ENCODE measurements around the gene ENDOD1.
"Not testable (repeated sequence)": the region's sequence is repeated elsewhere in the genome, so short reads cannot be mapped to it uniquely, and the experiment has no call there.

Gene ENDOD1

DNA sequence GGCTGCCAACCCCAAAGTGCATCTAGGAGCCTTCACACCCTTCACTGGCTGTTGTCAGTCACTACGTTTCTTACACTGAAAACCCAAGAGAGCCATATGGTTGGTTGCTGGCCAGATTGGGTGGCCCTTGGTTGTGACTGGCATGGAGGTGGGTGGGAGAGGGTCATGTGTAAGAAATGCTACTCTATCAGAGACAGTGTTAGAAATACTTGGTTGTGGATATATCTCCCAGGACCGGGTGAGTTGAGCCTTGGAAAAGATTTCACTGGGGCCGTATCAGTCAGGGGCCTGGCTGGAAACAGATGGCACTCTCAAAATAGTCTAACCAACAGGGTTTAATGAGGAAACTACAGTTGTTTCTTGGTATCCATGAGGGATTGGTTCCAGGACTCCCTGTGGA is 15.2 kb downstream of the ENDOD1 start:
- no peak for DNase-seq

DNA sequence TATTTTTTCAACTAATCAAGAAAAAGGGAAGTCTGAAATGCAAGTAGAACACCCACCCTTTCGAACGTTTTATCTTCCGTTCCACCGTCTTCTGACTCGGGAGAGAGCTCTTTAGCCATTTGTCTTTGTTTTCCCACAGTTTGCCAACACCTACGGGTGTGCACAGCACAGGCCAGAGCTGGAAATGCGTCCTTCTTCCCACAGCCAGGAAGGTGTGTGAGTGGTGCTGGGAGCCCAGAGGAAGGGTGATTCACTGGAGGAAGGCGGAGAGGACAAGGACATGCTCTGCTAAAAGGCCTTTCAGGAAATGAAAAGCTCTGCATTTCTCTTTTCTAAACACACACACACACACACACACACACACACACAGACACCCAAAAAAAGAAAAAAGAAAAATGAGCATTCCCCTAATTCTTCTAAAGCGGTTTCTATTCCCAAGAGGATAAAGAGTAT is 18.5 kb downstream of the ENDOD1 start:
- no peak for DNase-seq

DNA sequence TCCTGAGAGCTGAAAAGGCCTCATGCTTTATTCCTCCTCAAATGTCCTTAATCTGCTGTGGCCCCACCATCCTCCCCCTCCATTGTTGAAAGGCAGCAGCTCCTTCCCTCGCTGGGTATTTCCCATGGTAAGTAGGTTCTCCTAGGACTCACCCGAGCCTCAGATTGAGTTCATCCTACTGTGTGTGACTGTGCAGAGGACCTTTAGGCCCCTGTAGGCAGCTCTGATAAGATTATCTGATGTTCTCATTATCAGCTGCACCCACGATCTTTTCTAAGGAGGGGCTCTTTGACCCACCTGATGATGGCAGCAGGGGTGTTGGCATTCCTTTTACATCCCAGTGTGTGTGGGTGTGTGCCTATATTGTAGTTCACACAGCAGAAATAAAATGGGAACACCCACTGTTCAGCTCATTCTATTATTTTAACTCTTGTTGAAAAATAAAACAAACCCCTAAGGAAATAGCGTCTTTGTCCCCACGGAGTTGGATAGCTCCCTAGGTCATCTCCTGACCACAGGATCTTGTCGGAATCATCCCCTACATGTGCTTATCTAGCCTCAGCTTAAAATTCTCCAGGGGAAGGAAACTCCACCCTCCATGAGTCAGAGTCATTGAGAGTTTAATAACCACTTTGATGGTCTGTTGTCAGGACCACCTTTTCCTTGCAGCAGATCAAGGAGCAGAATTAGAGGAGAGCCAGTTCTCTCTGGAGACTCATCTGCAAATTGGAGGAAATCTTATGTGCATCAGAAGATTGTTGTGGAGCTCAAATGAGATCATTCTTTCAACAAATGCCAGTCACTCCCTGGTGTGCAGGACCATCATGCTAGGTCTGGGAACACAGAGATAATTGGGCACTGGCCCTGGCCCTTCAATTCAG is 19.3 kb downstream of the ENDOD1 start:
- DNase-seq: no peak

DNA sequence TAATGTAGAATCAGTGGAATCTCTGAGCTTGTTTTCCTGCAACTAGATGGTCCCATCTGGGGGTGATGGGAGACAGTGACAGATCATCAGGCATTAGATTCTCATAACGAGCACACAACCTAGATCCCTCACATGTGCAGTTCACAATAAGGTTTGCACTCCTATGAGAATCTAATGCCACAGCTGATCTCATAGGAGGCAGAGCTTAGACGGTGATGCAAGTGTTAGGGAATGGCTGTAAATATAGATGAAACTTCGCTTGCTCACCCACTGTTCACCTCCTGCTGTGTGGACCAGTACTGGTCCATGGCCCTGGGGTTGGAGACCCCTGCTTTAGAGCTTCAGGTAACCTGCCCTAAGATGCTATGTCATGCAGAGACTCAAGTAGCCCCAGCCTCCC is 21.8 kb downstream of the ENDOD1 start:
- DNase-seq: not testable (repeated sequence)

DNA sequence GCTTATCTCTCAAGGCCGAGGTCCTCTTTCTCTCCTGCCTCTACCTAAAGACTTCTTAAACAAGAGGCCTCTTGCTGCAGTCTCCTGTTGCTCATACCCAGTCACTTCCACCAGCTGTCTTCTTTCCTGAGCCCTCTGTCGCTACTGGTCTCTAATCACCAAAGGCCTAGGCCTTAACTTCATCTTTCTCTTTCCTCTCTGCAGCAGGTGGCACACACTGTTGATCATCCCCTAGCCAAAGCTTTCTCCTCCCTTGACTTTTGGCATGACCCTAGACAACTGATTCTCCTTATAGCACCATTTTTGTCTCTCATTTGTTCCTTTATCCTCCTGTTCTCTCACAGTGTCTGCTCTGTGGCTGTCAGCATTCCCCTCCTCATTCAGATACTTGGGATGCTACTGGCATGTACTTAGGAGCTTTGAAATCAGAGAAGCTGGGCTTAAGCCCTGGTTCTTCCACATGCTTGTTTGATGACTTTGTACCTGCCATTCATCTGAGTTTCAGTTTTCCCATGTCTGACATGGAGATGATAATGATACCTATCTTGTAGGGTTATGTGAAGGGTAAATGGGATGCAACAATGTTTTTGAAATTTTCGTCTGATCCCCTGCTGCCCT is 22.4 kb downstream of the ENDOD1 start:
- DNase-seq: no peak

DNA sequence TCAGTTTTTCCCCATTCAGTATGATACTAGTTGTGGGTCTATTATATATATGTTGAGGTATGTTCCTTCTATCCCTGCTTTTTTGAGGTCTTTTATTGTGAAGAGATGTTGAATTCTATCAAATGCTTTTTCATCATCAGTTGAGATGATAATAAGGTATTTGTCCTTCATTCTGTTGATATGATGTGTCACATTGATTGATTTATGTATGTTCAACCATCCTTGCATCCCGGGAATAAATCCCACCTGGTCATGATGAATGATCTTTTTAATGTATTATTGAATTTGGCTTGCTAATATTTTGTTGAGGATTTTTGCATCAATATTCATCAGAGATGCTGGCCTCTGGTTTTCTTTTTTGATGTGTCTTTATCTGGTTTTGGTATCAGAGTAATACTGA is 26.0 kb downstream of the ENDOD1 start:
- no peak for DNase-seq

DNA sequence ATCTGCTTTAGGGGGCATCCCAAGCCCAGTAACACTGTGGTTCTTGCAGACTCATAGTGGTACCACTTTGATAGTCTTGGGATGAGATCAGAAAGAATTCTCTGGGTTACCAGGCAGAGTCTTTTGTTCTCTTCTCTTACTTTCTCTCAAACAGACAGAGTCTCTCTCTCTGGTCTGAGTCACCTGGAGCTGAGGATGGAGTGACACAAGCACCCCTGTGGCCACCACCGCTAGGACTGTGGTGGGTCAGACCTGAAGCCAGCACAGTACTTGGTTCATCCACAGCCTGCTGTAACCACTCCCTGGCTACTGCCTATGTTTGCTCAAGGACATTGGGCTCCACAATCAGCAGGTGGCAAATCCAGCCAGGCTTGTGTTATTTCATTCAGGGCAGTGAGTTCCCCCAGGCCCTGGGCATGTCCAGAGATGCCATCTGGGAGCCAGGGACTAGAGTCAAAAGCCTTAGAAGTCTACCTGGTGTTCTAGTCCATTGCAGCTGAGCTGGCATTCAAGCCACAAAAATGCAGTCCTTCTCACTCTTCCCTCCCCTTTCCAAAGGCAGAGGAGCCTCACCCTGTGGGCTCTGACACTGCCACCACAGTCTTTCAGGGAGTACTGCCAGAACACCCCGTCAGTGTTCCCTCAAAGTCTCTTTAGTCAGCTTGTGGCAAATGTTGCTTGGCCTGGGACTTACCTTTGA is 29.9 kb downstream of the ENDOD1 start:
- no peak for DNase-seq

DNA sequence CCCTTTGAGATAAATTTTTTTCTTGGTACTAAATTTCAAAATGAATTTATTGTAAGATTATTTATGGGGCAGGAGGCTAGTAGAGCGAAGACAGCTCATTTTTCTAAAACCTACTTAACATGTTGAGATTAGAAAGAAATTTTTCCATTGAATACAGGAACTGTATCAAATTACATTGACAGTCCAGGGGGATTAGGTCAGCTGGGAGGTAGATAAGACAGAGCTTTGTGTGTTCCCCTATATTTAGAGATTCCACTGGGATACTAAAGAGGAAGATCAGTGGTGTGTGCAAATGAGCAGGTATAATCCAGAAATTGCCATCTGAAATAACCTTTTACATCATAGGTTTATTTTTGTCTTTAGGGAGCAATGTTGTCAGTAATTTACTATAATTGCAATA is 32.1 kb downstream of the ENDOD1 start:
- no peak for DNase-seq

DNA sequence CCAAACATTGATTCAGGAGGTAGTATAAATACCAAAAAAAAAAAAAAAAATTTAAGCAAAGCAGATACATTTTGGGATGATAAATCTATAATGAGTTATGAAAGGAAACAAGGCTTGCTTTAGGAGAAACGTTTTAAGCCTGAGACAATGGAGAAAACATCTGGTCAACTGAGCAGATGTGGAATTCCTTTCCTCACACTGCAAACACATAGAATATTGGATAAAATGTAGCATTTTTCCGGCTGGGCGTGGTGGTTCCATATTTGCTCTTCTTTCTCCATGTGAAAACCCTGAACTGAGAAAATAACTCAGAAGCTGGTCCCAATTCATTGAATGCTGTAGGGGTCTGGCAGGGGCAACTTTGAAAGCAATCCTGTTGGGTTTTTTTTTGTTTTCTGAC is 33.9 kb downstream of the ENDOD1 start:
- DNase-seq: no peak

DNA sequence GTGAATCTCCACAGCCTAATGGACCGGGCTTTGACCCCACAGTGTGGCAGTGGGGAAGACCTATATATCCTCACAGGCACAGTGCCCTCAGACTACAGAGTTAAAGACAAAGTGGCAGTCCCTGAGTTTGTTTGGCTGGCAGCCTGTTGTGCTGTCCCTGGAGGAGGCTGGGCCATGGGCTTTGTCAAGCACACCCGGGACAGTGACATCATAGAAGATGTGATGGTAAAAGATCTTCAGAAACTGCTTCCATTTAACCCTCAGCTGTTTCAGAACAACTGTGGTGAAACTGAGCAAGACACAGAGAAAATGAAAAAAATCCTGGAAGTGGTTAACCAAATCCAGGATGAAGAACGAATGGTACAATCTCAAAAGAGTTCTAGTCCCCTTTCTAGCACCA is 39.0 kb downstream of the ENDOD1 start:
- no peak for DNase-seq

DNA sequence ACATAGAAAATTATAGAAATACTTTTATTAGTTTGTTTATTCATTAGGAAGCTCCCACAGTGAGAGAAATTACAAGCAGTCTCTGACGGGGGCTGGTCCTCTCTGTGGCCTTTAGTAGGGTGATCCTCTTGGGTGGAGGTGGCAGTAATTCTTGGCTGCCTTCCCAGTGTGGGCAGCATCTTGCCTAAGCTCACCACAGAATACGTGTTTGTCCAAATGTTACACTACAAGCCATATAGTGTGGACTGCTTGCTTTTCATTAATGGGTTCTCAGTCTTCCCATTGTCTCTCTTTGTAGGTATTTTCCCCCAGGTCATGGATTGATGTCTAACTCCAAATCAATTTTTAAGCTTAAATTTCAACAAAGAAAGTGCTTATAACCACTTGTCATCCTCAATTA is 43.3 kb downstream of the ENDOD1 start:
- peak; percentile 30 for DNase-seq

DNA sequence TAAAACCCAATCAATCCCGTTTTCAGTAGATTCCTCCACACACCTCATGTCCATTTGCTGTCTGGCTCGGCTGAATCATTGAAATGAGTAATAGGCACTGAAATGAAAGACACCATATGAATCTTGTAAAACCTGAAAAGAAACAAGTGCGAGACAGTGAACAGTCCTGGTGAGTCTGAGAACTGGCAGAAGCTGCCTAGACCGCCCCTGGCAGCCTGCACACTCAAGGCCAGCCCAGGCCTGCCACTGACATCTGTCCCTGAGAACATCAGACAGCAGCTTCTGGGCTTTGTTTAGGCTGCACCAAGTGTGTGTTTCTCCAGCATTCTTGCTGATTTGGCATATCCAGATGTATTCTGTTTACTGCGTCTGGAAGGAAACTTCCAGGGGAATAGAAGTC is 44.8 kb downstream of the ENDOD1 start:
- DNase-seq: no peak

DNA sequence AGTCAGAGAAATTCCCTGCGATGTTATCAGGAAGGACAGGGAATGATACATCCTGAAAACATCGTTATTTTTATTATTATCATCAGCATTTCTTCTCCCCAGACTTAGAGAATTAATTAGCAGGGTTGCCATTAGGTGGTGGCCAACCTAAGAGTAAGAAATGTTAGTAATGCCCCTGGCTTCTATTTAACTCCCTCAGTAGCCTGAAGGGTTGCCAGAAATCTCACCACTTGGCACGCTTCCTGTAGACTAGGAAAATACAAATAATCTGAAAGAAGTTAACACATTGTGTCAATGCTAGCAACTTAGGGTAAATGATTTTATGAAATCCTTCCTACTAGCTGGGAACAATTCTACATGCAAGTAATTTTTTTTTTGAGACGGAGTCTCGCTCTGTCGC is 45.5 kb downstream of the ENDOD1 start:
- DNase-seq: no peak

DNA sequence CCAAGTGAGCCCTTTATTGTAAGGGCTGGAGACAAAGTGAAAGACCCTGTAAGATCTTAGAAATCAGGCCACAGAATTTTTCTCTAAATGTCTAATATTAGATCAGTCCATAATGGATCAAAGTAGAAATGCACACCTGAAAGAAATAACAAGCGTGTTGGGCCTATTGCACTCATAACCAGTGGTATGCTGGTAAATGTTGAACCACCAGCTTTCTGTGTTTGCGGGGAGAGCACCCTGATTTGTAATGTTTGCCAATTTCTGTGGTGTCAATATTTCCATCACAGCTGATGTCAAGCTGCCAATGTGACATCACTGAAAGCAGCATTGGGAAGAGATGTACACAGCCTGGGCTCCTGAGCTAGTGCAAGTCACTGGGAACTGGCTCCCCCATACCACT is 46.2 kb downstream of the ENDOD1 start:
- DNase-seq: no peak

DNA sequence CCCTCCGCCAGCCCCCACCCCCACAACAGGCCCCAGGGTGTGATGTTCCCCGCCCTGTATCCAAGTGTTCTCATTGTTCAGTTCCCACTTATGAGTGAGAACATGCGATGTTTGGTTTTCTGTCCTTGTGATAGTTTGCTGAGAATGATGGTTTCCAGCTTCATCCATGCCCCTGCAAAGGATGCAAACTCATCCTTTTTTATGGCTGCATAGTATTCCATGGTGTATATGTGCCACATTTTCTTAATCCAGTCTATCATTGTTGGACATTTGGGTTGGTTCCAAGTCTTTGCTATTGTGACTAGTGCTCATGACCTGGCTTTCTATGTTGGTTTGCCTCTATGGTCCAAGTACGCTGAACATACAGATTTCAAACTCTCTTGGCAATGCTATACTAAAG is 47.1 kb downstream of the ENDOD1 start:
- DNase-seq: not testable (repeated sequence)

DNA sequence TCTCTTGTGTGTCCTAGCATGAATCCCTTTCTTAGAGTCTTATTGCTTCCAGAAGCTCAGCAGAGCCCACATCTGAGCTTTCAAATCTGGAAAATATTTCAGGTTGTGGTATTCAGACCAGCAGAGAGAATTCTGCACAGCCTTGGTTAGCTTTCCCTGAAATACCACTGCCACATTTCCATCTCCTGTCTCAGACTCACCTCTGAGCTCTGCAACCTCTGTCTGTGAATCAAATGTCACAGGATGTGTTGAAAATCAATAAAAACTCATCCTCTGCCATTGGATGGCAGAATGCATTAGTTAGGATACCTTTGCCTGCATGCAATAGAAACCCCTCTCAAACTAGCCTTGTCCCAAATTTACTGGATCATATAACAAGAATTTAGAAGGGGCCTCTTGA is 47.7 kb downstream of the ENDOD1 start:
- DNase-seq: no peak

DNA sequence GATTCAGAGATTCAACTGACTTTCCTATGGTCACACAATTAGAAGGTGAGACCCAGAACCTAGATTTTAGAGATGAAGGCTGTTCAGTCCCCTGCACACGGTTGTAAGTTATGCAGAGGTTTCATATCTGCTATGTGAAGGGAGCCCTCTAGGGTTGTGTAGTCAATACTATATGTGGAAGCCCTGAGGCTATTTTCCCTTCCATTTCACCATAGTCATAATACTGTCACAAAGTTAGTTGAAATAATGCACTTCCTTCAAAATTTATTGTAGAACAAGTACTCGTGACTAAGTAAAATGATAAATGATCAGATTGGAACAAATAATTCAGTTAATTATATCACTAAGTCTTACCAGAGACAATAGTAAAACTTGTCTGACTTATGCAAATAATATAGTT is 48.8 kb downstream of the ENDOD1 start:
- no peak for DNase-seq

DNA sequence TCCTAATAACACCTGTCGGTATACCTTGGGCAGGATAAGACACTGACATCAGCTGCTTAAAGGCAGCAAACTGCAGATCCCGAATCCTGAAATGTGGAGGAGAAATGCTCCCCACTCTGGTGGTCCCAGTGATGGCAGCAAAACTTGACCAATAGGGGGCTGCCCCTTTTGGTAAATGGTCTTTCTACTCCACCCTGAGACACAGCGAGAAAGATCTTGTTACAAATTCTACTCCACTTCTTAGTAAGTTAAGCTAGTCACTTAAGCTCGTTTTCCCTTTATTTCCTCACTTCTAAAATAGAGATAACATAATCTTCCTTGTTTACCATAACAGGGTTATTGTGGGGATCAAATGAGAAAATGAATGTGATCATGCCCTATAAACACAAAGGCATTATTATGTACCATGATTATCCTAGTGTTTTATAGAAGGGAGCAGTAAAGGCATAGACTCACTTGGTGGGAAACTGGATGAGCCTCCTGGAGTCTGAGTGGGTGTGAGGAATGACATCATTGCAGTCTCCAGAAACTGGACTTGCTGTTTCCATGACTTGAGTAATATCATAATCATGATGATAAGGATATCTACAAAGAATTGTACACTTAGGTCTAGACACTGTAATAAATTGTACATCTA is 50.9 kb downstream of the ENDOD1 start:
- DNase-seq: no peak

DNA sequence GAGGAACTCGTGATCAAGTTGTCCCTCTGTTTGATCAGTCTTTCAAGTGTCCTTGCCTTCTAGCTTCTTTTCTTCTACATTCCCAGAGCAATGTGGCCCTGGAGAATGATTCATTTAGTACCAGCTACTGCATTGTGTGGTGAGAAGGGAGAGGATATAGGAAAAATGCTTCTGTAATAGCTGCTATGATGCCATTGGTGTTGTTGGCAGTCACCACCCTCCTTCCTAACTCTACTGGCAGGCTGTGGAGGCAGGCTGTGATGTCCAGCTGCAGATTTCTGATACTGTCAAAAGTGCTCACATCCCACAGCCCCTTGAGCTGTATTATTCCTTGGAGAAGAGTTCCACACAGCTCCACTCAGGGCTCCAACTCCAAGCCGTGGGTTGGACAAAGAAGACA is 52.8 kb downstream of the ENDOD1 start:
- DNase-seq: no peak

DNA sequence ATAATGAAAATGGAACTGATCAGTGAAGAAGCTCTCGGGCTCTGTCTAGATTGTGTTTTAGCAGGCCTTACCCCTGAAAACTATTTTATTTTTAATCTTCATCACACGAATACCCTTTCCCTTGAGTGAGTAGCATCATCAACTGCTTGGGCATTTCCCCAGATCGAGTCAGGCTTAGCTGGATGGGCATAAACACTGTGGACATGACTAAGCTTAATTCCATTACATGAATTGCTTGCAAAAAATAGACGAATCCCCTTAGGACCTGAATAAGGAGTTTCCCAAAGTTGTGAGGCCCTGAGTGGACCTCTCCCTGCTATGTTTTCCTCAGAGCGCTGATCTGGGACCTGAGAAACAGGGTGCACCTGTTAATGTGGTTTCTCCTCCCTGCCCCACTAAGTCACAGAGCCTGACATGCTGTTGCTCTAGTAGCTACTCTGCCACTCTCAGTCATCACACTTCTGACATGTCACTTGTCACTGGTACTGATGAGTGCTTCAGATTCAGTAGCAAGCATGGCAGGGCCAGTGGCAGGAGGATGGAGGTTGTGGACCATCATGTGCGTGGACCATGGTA is 53.5 kb downstream of the ENDOD1 start:
- no peak for DNase-seq

DNA sequence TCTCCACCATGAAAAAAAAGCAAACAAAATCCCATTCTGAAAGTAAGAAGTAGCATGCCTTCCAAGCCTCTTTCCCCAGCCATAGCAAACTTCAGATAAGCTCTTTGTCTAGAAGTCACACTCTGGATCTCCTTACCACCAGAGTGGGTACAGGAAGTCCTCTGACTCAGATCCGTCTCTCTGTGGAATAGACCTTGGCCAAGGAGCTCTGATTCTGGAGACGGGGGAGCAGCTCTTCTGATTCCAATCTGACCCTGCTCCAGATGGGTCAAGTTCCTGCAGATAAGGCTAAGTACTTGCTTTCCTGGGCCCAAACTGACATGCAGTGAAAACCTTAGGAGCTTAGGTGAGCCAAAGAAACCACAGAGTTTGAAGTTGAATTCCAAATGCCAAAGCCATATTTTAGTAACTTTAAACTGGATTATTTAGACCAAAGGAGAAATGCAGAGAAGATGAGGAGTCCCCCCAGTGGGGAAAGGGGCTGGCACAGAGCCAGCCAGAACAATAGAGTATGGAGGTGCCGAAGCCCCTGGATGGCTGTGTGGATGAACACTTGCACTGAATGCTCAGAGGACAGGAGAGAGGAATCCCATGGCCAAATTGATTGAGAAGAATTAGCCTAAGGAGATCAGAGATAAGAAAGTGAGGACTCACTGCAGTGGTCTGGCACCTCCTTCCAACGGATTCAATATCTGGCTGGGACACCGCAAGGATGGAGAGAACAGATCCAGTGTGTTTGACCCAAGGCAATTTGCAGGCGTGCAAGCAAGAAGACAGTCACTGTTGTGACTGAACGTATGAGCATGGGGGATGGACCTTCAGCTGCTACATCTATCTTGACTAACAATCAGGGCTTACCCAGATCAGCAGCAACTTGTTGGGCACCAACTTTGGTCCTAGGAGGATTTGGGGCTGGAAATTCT is 54.9 kb downstream of the ENDOD1 start:
- DNase-seq: no peak

Data from RPMI8226 (cell line).